HUES64 (cell line): ENCODE results near the gene ARL15.

Experiments used
- H3K27ac ChIP-seq: 2 replicates; pipeline ENCODE4 v1.7.0; 2013; ENCODE audit warnings: low read depth, low read length, inconsistent platforms
- H3K27me3 ChIP-seq: 2 replicates; pipeline ENCODE4 v1.6.1; 2013; ENCODE audit warnings: mild to moderate bottlenecking, low read length; ENCODE audit not compliant: insufficient read depth
- H3K36me3 ChIP-seq: 2 replicates; pipeline ENCODE4 v1.6.1; 2013; ENCODE audit warnings: mild to moderate bottlenecking, low read length; ENCODE audit not compliant: insufficient read depth
- H3K4me1 ChIP-seq: 2 replicates; pipeline ENCODE4 v1.6.1; 2013; ENCODE audit warnings: mild to moderate bottlenecking, low read length, moderate library complexity; ENCODE audit not compliant: insufficient read depth
- H3K4me3 ChIP-seq: 2 replicates; pipeline ENCODE4 v1.5.1; 2013; ENCODE audit warnings: mild to moderate bottlenecking, low read length, moderate library complexity
- H3K9ac ChIP-seq: 2 replicates; pipeline ENCODE4 v1.6.1; 2013; ENCODE audit warnings: mild to moderate bottlenecking, low read depth, low read length
- H3K9me3 ChIP-seq: 2 replicates; pipeline ENCODE4 v1.6.1; 2013; ENCODE audit warnings: low read depth, low read length; ENCODE audit not compliant: insufficient read depth
- WGBS: fragments of 150-250, 120-280 bp; methylation state at CpG from one replicate; pipeline ENCODE4 v1.1.7; 2013; ENCODE audit warnings: missing lambda C conversion rate; 5-methylcytosine and 5-hydroxymethylcytosine counted together

Gene ARL15

GRCh38 chr5:54264574-54264973 is 45.8 kb downstream of the ARL15 start:
- no peaks in the 10 kb centered on the region; the same call in none of the 2 replicates for H3K4me1 ChIP-seq
- H3K27ac ChIP-seq = no peak overlapping the region
- H3K9ac ChIP-seq = no peak overlapping the region
- no peak overlapping the region for H3K4me3 ChIP-seq
- no peaks in the 10 kb centered on the region for H3K9me3 ChIP-seq
- H3K27me3 ChIP-seq = no peaks in the 10 kb centered on the region
- no peaks in the 10 kb centered on the region for H3K36me3 ChIP-seq

- no peak overlapping the region for H3K9ac ChIP-seq
- H3K4me3 ChIP-seq = no peak overlapping the region
- no peaks in the 10 kb centered on the region; the same call in none of the 2 replicates for H3K4me1 ChIP-seq
- H3K27ac ChIP-seq = no peak overlapping the region
- 83% methylated on average over 1 of the region's 1 CpG for WGBS
- no peaks in the 10 kb centered on the region for H3K27me3 ChIP-seq
- no peaks in the 10 kb centered on the region for H3K9me3 ChIP-seq
- H3K36me3 ChIP-seq = no peaks in the 10 kb centered on the region
Observed at GRCh38 chr5:54263447-54263846, 46.9 kb downstream of the ARL15 start.

GRCh38 chr5:54261596-54261995 is 48.8 kb downstream of the ARL15 start:
- Histone ChIP-seq H3K27ac (no peak overlapping the region), H3K36me3 (no peaks in the 10 kb centered on the region), H3K27me3 (no peaks in the 10 kb centered on the region), H3K4me3 (no peak overlapping the region), H3K9me3 (no peaks in the 10 kb centered on the region), H3K9ac (no peak overlapping the region), H3K4me1 (peaks cover 5% of the 10 kb centered on the region)
- WGBS = 94% methylated on average over 3 of the region's 3 CpGs

GRCh38 chr5:54259981-54260380 is 50.4 kb downstream of the ARL15 start:
- 83% methylated on average over 4 of the region's 4 CpGs for WGBS
- Histone ChIP-seq H3K9ac (no peak overlapping the region), H3K27me3 (no peaks in the 10 kb centered on the region), H3K4me1 (peaks cover 5% of the 10 kb centered on the region; the same call in 1 of the 2 replicates), H3K9me3 (no peaks in the 10 kb centered on the region), H3K27ac (no peak overlapping the region), H3K4me3 (no peak overlapping the region), H3K36me3 (no peaks in the 10 kb centered on the region)

GRCh38 chr5:54259090-54259489 is 51.3 kb downstream of the ARL15 start:
- no peak overlapping the region for H3K4me3 ChIP-seq
- H3K36me3 ChIP-seq = no peaks in the 10 kb centered on the region
- no peak overlapping the region for H3K9ac ChIP-seq
- H3K4me1 ChIP-seq = peaks cover 5% of the 10 kb centered on the region; the same call in 1 of the 2 replicates
- H3K27me3 ChIP-seq = no peaks in the 10 kb centered on the region
- no peak overlapping the region for H3K27ac ChIP-seq
- no peaks in the 10 kb centered on the region for H3K9me3 ChIP-seq

- H3K9me3 ChIP-seq = no peaks in the 10 kb centered on the region
- H3K27ac ChIP-seq = no peak overlapping the region
- no peaks in the 10 kb centered on the region for H3K27me3 ChIP-seq
- 89% methylated on average over 6 of the region's 6 CpGs for WGBS
- H3K4me3 ChIP-seq = no peak overlapping the region
- no peak overlapping the region for H3K9ac ChIP-seq
- H3K36me3 ChIP-seq = no peaks in the 10 kb centered on the region
- peaks cover 5% of the 10 kb centered on the region; the same call in 1 of the 2 replicates for H3K4me1 ChIP-seq
Observed at GRCh38 chr5:54257366-54258118, 52.8 kb downstream of the ARL15 start.

GRCh38 chr5:54254482-54255198 is 55.7 kb downstream of the ARL15 start:
- no peak overlapping the region for H3K27ac ChIP-seq
- no peak overlapping the region for H3K4me3 ChIP-seq
- H3K4me1 ChIP-seq = peaks cover 10% of the 10 kb centered on the region; the same call in 1 of the 2 replicates
- WGBS = 80% methylated on average over 5 of the region's 6 CpGs
- no peaks in the 10 kb centered on the region for H3K36me3 ChIP-seq
- no peaks in the 10 kb centered on the region for H3K9me3 ChIP-seq
- no peaks in the 10 kb centered on the region for H3K27me3 ChIP-seq
- no peak overlapping the region for H3K9ac ChIP-seq

GRCh38 chr5:54251981-54252380 is 58.4 kb downstream of the ARL15 start:
- 83% methylated on average over 1 of the region's 1 CpG for WGBS
- H3K27me3 ChIP-seq = no peaks in the 10 kb centered on the region

GRCh38 chr5:54249210-54250028 is 61.0 kb downstream of the ARL15 start:
- 77% methylated on average over 4 of the region's 4 CpGs for WGBS
- Histone ChIP-seq H3K9me3 (no peaks in the 10 kb centered on the region), H3K4me3 (no peak overlapping the region), H3K4me1 (peaks cover 5% of the 10 kb centered on the region; the same call in 1 of the 2 replicates), H3K27ac (no peak overlapping the region), H3K27me3 (no peaks in the 10 kb centered on the region), H3K9ac (no peak overlapping the region), H3K36me3 (no peaks in the 10 kb centered on the region)

More at GRCh38 chr5:54251981-54252380, 58.4 kb downstream of the ARL15 start:
- no peak overlapping the region for H3K4me3 ChIP-seq
- H3K9ac ChIP-seq = no peak overlapping the region
- H3K4me1 ChIP-seq = peaks cover 5% of the 10 kb centered on the region; the same call in 1 of the 2 replicates
- no peak overlapping the region for H3K27ac ChIP-seq
- no peaks in the 10 kb centered on the region for H3K9me3 ChIP-seq
- no peaks in the 10 kb centered on the region for H3K36me3 ChIP-seq

GRCh38 chr5:54247226-54247625 is 63.1 kb downstream of the ARL15 start:
- Histone ChIP-seq H3K27me3 (no peaks in the 10 kb centered on the region), H3K27ac (no peak overlapping the region), H3K36me3 (no peaks in the 10 kb centered on the region), H3K4me1 (peaks cover 3% of the 10 kb centered on the region; the same call in 1 of the 2 replicates), H3K9me3 (no peaks in the 10 kb centered on the region), H3K4me3 (no peak overlapping the region), H3K9ac (no peak overlapping the region)
- 91% methylated on average over 3 of the region's 5 CpGs for WGBS
